Right ventricle myocardium superior (tissue), 1 donor: ENCODE data around the gene TMEFF1. TPM values are rescaled to one million over a fixed set of nuclear protein-coding genes. Genes with fewer than 3 reads are reported as not detected.

Experiments
- ATAC-seq: fragments of 200-7000 bp; cut with Tn5 transposase; one replicate; pipeline ENCODE4 v1.9.1; 2020; ENCODE audit warnings: mild to moderate bottlenecking; ENCODE audit not compliant: poor library complexity
- DNase-seq: peaks from one replicate; pipeline ENCODE4 v3.0.0-alpha.2; 2020
- intact Hi-C: fragments of 100-400 bp; cut with DNase I; formaldehyde crosslinking; loops from one replicate; pipeline ENCODE4 v1.11.2; 2022
- total RNA-seq: library from RNA; stranded (reverse); fragmentation: NEBNext Ultra II Directional; extraction: Animal tissue kit (Norgen Biotek cat#: 25700); gene quantifications from one replicate; pipeline ENCODE4 v1.2.1, GENCODE V29; 2021
- donor health status: DM: no; HTN: yes; CAD: no; lungs with severe emphysema.

TMEFF1 gene
- total RNA-seq, 1 donor from 2014 or later = not detected

DNA sequence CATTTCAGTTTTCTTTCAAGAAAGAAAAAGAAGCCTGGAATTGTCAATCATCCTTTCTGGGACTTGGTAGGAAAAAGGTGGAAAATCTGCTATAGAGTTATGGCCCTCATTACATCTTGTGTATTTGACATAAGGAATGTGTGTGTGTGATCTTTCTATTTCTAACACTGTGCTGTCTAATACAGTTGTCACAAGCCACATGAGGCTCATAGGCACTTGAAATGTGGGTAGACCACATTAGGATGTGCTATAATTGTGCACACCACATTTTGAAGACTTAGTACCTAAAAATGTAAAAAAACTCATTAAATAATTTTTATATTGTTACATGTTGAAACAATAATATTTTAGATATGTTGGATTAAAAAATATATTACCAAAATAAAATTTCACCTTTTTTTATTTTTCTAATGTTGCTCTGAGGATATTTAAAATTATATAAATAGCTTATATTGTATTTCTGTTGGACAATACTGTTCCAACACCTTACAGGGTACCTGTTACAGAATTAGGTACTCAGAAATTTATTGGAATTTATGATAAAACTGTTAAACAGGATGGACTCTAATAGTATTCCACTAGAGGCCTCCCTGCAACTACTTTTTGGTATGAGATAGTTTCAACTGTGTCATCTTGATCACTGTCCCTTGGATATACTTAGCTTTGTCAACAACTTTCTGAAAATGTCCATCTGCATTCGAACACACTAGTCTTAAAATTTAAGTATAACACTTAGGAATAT is 27.6 kb upstream of the TMEFF1 start:
- intact Hi-C loops = no loop called here
- ATAC-seq (peak; percentile 52), DNase-seq (no peak)

- ATAC-seq = no peak
- no peak for DNase-seq
- intact Hi-C loops = no loop called here
Measured at GRCh38 chr9:100445903-100446549, 26.9 kb upstream of the TMEFF1 start.

- no peak for ATAC-seq
- intact Hi-C loops = no loop called here
Measured at GRCh38 chr9:100447041-100447440, 25.9 kb upstream of the TMEFF1 start.

DNA sequence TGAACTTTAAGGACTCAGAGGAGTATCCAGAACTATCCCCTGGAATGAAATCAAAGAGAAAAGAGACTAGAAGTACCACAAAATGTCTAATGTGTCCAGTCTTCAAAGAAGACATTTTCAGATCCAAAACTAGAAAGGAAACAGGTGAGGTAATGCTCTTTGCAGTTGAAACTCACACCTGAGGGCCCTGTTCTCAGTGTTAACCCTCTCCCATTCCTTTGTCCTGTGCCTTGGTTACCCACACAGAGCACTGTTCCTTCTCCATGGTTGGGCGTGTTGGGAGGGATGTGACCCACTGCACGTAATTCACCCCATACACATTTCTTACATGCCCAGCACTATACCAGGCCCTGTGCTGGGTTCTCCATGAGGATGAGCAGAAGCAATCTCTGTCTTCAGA is 24.7 kb upstream of the TMEFF1 start:
- ATAC-seq = no peak
- DNase-seq = no peak
- intact Hi-C loops = no loop called here

More at GRCh38 chr9:100447041-100447440, 25.9 kb upstream of the TMEFF1 start:
- DNase-seq = no peak

GRCh38 chr9:100449420-100449819 is 23.5 kb upstream of the TMEFF1 start:
- ATAC-seq = no peak
- intact Hi-C loops = no loop called here

GRCh38 chr9:100452894-100453293 is 20.1 kb upstream of the TMEFF1 start:
- intact Hi-C loops = no loop called here
- ATAC-seq (no peak), DNase-seq (no peak)

More at GRCh38 chr9:100449420-100449819, 23.5 kb upstream of the TMEFF1 start:
- DNase-seq = no peak

DNA sequence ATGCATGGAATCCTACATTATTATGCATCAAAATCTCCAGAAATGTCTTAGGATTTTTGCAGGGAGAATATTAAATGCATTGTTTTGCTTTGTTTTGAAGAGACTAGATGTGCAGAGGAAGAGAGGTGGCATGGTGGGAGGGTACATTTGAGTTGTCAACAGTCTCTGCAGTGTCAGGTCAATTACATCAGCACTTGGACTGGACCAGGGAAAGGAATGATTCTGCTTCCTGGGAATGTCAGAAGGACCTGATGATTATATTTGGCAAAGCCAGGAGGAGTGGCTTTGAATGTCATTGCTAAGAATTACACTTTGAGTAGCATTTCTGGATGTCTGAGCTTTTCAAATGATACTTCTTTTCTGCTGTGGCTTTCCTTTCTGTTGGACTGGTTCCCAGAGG is 17.5 kb upstream of the TMEFF1 start:
- peak; percentile 74 for ATAC-seq
- no peak for DNase-seq
- intact Hi-C loops = no loop called here

DNA sequence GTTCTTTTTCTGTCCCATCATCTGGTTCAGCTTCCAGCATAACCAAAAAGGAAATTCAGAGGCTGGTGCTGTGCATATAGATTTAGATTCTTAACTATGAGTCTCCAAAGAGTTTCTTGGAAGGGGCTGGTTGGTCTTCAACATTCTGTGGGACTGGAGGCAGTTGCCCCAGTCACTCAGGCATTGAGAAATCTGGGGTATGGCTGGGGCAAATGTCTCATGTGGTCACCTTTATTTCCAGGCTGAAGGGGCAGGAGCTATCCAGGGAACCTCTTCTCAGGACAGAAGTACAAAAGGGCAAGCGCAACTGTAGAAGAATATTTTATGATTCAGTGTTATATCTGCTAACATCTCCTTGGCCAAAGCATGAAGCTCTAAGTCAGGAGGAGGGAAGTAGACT is 15.4 kb upstream of the TMEFF1 start:
- no peak for ATAC-seq
- DNase-seq = no peak

GRCh38 chr9:100459963-100460362 is 13.0 kb upstream of the TMEFF1 start:
- DNase-seq (no peak), ATAC-seq (no peak)
- intact Hi-C loops = no loop called here

More for the DNA sequence above, 15.4 kb upstream of the TMEFF1 start:
- intact Hi-C loops = no loop called here

GRCh38 chr9:100465274-100465673 is 7.7 kb upstream of the TMEFF1 start:
- intact Hi-C loops = no loop called here
- ATAC-seq (no peak), DNase-seq (no peak)

GRCh38 chr9:100465761-100466160 is 7.2 kb upstream of the TMEFF1 start:
- ATAC-seq = peak; percentile 40
- DNase-seq = no peak
- intact Hi-C loops = no loop called here

DNA sequence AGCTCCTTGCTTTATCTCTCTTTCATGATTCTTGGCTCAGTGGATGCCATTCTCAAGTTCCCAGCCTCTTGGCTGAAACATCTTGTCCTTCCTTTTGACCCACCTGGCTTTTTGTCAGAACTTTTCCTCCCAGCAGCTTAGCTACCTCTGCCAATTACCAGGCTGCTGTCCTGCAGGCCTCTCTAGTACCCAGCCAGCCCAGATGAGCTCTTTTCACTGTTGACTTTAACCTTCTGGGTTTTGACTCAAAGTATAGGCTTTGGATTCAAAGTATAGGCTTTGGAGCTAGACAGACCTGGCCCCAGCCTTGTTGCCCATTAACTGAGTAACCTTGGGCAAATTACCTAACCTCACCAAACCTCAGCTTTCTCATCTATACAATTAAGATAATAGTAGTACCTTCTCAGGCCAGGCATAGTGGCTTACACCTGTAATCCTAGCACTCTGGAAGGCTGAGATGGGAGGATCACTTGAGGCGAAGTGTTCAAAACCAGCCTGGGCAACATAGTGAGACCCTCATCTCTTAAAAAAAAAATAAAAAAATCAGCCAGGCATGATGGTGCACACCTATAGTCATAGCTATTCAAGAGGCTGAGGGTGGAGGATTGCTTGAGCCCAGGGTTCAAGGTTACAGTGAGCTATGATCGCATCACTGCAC is 6.6 kb upstream of the TMEFF1 start:
- DNase-seq (no peak), ATAC-seq (peak; percentile 93)
- intact Hi-C loops = no loop called here

DNA sequence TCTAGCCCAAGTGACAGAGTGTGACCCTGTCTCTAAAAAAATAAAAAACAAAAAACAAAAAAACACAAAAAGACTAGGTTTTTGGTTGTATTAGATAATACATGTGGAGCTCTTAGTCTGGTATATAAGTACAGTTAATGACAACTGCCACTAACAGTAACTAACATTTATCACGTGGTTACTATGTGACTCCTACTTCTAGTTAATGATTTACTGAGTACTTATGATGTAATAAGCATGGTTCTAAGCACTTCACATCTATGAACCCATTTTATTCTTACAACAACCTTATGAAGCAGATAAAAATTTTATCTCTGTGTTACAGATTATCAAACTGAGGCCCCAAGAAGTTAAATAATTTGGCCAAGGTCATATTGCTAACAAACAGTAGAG is 6.1 kb upstream of the TMEFF1 start:
- ATAC-seq = no peak
- no peak for DNase-seq
- intact Hi-C loops = no loop called here

DNA sequence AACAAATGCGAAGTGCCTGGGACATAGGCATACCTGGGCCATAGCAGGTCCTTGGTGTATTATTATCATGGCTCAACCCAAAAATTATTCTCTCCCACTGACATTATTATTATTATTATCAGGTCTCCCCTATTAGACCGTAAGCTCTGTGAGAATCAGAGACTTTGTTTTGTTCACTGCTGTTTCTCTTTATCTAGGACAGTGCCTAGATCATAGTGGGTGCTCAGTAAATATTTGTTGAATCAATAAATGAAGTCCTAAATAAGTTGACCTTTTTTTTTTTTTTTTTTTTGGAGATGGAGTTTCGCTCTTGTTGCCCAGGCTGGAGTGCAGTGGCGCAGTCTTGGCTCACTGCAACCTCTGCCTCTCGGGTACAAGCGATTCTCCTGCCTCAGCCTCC is 4.9 kb upstream of the TMEFF1 start:
- intact Hi-C loops = no loop called here
- ATAC-seq (no peak), DNase-seq (no peak)

GRCh38 chr9:100472268-100472667 is 681 bp upstream of the TMEFF1 start:
- no peak for ATAC-seq
- intact Hi-C loops = no loop called here
- no peak for DNase-seq

DNA sequence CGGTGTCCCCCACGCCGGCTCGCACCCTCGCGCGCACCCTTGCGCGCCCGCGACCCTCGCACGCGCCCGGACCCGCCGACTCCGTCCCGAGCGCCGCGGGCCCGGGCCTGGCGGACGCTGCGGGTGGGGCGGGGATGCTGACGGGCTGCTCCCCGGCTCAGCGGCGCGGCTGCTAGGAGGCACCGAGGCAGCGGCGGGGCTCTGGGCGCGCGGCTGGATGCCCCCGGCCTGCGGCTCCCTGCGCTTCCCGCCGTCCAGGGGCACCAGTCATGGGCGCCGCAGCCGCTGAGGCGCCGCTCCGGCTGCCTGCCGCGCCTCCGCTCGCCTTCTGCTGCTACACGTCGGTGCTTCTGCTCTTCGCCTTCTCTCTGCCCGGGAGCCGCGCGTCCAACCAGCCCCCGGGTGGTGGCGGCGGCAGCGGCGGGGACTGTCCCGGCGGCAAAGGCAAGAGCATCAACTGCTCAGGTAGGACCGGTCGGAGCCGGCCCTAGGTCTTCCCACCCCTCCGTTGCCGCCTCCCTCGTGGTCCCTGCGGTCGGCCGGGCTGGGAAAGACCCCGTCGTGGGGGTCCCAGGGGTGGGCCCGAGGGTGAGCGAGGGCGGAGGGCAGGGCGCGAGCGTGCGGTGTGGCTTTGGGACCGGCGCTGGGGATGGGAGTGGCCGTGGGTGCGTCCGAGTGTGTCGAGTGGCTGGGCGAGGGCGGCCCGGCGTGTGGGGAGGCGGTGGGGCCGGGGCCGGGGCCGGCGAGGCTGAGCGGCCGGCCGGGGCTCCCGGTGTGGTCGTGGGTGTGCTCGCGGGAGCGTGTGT is 530 bp downstream of the TMEFF1 start:
- ATAC-seq (peak; percentile 73), DNase-seq (no peak)
- intact Hi-C loops = no loop called here

GRCh38 chr9:100474082-100474923 is 1.4 kb downstream of the TMEFF1 start:
- DNase-seq = no peak
- ATAC-seq = peak; percentile 22
- intact Hi-C loops = no loop called here

DNA sequence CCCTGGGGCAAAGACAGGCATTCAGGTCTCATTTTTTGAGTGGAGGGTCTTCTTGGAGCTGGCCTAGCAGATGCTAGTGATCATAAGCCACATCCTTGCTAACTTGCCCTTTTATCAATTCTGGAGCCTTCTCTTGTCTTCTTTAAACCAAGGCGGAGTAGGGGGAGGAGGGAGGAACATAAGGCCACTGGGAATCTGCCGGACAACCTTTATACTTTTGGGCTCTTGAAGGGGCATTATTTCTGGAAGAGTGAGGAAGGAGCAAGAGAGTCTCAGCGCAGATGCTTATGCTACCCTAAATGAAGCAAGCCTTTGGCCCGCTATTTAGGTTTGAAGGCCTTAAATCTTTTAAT is 2.0 kb downstream of the TMEFF1 start:
- ATAC-seq = no peak
- no peak for DNase-seq
- intact Hi-C loops = no loop called here
